GM18868 (cell line): ENCODE measurements around the gene PLOD3.

ENCODE experiments used
- ATAC-seq: cut with Tn5 transposase; IDR thresholded peaks from one replicate; pipeline ENCODE4 v1.9.1; 2021; ENCODE audit warnings: mild to moderate bottlenecking, moderate library complexity; ENCODE audit not compliant: unreplicated experiment

Gene PLOD3

GRCh38 chr7:101166909-101167644 lies 50.3 kb downstream of the PLOD3 start:
- ATAC-seq = no peak

GRCh38 chr7:101166648-101166908 lies 50.8 kb downstream of the PLOD3 start:
- no peak for ATAC-seq

- ATAC-seq = no peak
Observed at GRCh38 chr7:101165958-101166647, 51.3 kb downstream of the PLOD3 start.

- ATAC-seq = peak; percentile 69
Observed at GRCh38 chr7:101165075-101165957, 52.1 kb downstream of the PLOD3 start, which contains the start of gene VGF. TSS of gene VGF (minus strand) at chr7:101165569. CDS start at chr7:101164843, 726 bp downstream.

- ATAC-seq = no peak
Observed at GRCh38 chr7:101164071-101164840, 53.1 kb downstream of the PLOD3 start.

GRCh38 chr7:101163279-101164070 lies 53.9 kb downstream of the PLOD3 start:
- no peak for ATAC-seq

- ATAC-seq = no peak
Observed at GRCh38 chr7:101162551-101163278, 54.7 kb downstream of the PLOD3 start.

GRCh38 chr7:101161692-101162471 lies 55.5 kb downstream of the PLOD3 start:
- no peak for ATAC-seq

GRCh38 chr7:101160910-101161309 lies 56.5 kb downstream of the PLOD3 start:
- ATAC-seq = no peak

GRCh38 chr7:101159696-101160674 lies 57.4 kb downstream of the PLOD3 start:
- ATAC-seq = no peak

- ATAC-seq = no peak
Observed at GRCh38 chr7:101156866-101157589, 60.4 kb downstream of the PLOD3 start.

GRCh38 chr7:101156277-101156676 lies 61.1 kb downstream of the PLOD3 start:
- no peak for ATAC-seq
